GM21528 (cell line): ENCODE results near the gene FAM210A.

ENCODE experiments used
- ATAC-seq: cut with Tn5 transposase; IDR thresholded peaks from one replicate; pipeline ENCODE4 v1.9.1; 2021; ENCODE audit warnings: mild to moderate bottlenecking, moderate library complexity; ENCODE audit not compliant: unreplicated experiment, low FRiP score

The FAM210A gene

GRCh38 chr18:13624563-13625237, 101.7 kb downstream of the FAM210A start:
- no peak for ATAC-seq

GRCh38 chr18:13623871-13624270, 102.5 kb downstream of the FAM210A start:
- ATAC-seq, result no peak

- no peak for ATAC-seq
Observed at GRCh38 chr18:13623348-13623747, 103.0 kb downstream of the FAM210A start.

GRCh38 chr18:13622751-13623150, 103.6 kb downstream of the FAM210A start:
- ATAC-seq, result no peak

GRCh38 chr18:13621886-13622619, 104.3 kb downstream of the FAM210A start:
- no peak for ATAC-seq

DNA sequence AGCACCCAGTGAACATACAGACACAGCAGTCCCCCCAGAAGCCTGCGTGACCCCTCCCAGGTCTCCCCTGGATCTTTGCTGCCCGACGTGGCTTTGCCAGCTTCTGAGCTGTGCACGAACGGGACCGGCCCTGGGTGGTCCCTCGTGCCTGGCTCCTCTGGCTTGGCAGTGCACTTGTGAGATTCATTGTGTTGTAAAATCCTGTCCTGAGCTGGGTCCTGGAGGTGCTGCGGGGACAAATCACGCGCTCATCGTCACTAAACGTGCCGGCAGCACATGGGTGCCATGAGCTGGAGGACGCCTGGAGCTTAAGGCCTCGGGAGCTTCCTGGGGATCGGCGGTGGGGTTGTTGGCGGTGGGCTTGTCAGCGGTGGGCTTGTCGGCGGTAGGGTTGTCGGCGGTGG, 104.9 kb downstream of the FAM210A start:
- no peak for ATAC-seq

GRCh38 chr18:13620818-13621445, 105.4 kb downstream of the FAM210A start:
- no peak for ATAC-seq

GRCh38 chr18:13620206-13620672, 106.1 kb downstream of the FAM210A start:
- ATAC-seq, result no peak

DNA sequence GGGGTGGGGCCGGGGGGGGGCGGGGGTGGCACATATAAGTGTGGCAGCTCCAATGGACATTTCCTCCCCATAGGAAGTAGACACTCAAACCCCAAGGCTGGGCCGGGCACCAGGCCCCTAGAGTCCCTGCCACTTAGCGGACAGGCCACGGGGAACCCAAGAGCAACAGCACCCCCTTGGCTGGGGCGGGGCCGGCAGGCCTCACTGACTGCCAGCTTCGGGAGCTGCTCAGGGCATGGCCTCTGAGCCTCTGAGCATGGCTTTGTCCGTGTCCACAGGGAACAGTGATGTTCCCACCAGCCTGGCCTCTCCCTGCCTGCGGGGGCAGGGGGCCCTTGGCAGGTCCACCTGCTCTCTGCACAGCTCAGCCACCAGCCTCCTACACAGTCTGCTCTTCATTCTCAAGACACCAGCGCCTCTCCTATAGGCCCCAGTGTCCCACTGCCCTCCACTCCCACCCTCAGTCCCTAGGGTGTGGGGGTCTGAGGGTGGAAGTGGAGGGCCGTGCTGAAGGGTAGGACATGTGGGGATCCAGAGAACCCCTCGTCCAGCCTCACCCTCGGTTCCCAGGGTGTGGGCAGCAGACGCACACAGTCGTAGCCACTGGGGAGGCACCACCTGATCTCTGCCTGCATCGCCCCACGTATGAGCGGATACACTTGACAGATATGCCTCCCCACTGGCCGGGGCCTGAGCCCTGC, 106.7 kb downstream of the FAM210A start:
- no peak for ATAC-seq

GRCh38 chr18:13618760-13619438, 107.5 kb downstream of the FAM210A start:
- ATAC-seq, result no peak

DNA sequence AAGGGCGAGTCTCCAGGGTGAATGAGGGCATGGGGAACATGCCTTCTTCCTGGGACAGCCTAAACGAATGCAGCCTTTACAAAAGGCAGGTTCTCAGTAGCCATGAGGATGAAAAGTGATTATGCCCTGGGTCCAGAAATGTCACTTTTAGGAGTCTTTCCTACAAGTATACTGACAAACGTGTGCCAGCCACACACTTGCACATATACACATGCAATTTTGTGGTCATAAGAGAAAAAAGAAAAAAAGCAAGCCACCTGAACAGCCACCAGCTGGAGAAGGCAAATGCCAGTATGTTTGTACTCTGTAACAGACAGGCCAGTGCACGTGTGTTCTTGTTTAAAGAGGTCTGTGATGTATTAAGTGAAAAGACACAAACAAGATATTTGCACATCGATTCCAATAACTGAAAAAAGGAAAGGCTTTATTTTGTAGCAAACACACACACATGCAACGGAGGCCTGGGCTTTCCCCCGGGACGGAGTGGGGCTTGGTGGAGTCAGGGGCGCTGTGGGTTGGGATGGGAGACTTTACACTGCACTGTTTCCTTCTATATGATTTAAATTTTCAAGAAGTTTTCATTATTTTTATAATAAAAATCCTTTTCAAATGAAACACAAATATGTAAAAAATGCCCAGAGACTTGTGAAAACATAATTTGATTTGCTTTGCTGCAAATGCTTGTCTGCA, 108.4 kb downstream of the FAM210A start:
- no peak for ATAC-seq

GRCh38 chr18:13616525-13617035, 109.8 kb downstream of the FAM210A start:
- no peak for ATAC-seq

DNA sequence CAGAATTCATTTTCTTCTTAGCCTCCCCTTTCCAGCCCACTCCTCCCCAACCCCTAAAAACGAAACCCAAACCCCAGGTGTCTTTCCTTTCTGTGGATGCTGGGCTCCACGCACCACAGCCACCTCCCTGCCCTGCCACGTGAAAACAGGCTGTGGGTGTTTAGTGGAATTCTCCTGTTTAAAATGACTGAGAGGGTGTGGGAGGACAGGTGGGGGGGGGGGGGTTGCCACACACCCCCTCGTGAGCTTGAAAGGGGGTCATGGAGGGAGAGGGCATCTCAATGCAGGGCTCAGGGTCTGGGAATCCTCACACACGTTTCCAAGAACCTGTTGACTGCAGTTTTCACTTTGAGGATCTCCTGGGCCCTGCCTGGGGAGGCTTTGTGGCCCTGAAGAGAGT, 110.3 kb downstream of the FAM210A start:
- ATAC-seq, result no peak

DNA sequence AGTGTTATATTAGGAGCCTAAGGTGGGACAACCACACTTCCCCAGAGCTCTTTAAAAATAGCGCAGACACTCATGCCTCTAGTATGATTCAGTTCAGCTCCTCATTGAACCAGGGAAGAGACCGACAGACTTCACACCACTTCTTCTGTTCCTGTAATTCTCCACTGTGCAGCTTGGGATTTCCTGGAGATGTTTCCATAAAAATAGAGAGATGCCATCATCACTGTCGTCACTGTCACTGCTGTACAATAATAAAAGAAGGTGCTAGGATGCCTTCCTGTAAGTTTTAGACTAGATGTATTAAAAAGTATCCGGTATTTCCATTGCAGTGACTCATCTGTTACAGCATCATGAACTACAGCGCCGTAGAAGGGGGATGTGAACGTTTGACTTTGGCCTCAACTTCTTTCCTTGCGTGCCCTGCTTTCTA, 110.9 kb downstream of the FAM210A start:
- ATAC-seq, result no peak

DNA sequence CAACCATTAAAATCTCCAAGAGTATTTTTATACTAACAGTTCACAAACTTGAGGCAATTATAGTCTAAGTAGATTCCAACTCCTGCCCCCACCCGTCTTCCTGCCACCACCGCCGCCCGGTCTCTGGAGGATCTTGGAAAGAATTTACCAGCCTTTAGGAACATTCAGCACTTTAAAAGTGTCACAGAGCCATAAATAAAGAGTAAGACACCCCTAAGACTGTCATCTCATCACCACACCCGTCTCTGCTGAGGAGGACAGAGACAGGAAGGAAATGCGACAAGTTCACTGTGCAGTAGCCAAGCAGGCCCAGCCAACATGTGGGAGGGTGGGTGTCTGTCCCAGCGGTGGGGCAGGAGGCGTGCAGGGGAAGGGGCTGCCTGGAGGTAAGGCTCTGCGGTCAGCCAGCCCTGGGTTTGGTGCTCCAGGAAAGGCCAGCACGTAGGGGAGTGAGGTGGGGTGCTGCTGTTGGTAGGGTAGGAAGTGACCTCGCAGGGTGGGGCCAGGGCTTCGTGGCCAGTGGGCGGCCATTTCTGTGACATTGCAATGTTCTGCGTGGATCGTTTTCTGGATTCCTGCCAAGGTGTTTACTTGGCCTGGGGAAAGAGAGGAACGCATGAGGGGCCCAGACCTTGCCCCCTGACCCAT, 111.6 kb downstream of the FAM210A start:
- ATAC-seq, result no peak

DNA sequence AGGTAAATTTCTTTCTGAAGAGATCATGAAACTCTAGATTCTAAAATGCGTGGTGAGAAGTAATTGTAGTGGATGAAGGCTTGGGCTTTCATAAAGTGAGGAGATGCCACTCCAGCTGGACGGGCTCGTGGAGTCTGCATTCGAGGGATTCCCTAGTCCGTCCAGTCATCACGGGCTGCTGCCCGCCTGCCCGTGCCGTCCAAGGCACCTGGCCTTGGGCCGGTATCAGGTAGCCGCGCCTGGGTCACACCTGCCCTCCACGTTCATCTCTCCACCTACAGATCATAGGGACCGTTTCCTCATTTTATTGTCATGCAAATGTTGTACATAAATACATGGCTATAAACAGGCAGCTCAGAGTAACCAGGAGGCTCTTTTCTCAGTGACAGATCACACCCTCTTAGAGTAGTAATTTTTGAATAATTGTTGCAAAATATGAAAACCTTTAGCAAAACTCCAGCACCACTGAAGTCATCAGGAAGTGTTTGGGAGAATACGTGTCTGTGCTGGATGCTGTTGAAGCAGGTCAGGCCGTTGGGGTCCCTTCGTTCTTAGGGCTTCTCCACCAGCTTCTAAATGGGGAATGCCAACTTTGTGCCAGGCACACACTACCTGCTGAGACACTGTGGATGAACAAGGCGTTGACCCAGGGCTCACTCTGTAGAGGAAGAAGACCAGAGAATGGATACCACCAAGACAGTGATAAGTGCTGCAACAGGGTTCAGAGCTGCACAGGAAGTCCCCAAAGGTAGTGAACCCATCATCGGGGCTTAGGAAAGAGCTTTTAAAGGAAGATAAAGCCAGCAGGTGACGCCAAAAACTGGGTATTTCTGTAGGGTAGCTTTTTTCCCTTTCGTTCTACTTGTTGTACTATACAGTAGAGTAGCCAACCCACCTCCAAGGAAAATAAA, 112.5 kb downstream of the FAM210A start:
- ATAC-seq, result no peak
